Endothelial cell of coronary artery (primary cell): Measurements from ENCODE around the gene DCLK3. TPM values are rescaled to one million over a fixed set of nuclear protein-coding genes. Genes with fewer than 3 reads are reported as not detected.

ENCODE experiments used
- total RNA-seq: library from RNA; depleted of rRNA; stranded (reverse); fragments of >200 nt; gene quantifications from 2 replicates; pipeline ENCODE4 v1.2.3, GENCODE V29; 2014

The DCLK3 gene, protein sequence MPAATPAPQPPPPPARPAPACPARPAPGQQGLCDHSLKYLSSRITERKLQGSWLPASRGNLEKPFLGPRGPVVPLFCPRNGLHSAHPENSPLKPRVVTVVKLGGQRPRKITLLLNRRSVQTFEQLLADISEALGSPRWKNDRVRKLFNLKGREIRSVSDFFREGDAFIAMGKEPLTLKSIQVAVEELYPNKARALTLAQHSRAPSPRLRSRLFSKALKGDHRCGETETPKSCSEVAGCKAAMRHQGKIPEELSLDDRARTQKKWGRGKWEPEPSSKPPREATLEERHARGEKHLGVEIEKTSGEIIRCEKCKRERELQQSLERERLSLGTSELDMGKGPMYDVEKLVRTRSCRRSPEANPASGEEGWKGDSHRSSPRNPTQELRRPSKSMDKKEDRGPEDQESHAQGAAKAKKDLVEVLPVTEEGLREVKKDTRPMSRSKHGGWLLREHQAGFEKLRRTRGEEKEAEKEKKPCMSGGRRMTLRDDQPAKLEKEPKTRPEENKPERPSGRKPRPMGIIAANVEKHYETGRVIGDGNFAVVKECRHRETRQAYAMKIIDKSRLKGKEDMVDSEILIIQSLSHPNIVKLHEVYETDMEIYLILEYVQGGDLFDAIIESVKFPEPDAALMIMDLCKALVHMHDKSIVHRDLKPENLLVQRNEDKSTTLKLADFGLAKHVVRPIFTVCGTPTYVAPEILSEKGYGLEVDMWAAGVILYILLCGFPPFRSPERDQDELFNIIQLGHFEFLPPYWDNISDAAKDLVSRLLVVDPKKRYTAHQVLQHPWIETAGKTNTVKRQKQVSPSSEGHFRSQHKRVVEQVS
- not detected in 2 replicates for total RNA-seq

DNA sequence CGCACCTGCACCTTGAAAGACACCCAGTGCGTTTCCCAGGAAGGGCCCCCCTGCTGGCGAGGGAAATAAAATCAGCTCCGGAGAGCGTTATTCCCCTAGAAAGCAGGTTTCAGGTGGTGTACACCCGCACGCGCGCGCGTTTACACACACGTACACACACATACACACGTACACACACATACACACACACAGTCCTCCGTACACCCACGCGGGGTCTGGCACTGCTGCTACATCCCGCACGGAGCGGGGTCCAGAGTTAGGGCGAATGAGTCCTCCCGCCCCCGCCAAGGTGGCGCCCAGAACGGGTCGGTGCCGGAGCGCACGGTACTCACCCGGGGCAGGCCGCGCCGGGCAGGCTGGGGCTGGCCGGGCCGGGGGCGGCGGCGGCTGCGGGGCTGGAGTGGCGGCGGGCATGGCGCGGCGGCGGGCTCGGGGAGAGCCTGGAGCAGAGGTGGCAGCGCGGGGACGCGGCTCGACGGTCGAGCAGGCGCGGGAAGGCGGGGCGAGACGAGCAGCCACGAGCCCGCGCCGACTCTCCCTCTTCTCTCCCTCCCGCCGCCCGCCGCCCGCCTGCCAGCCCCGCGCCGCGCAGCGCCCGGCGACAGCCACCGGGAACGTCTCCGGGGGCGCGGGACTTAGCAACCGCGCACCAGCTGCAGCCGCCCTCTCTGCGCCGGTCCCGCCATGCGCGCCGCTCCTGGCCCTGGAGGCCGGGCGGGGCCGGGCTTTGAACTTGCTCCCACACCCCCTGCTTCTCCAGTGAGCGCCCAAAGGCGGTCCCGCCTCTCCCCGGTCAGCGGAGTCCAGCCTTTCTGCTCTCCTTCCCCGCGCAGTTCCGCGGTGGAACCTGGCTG is at the start of gene DCLK3:
Gene DCLK3 (minus strand): TSS at position 704 of the 854 bp plus-strand sequence. CDS start 290 bp downstream, at position 414.

Other genes with a start within 250 kb of the DCLK3 start
- 5.8 and 6.8 TPM in 2 replicates for gene TRANK1, start 180.5 kb upstream of the DCLK3 start, total RNA-seq
- gene EPM2AIP1, start 228.6 kb upstream of the DCLK3 start, total RNA-seq: 8.4 and 9.9 TPM in 2 replicates
- 29.9 and 34.6 TPM in 2 replicates for gene MLH1, start 229.0 kb upstream of the DCLK3 start, total RNA-seq